HFF-Myc (cell line): ENCODE data around the gene KITLG.
A peak's percentile ranks its signal among the peaks of the same experiment; 100 is the strongest.
"Not testable (repeated sequence)": the region's sequence is repeated elsewhere in the genome, so short reads cannot be mapped to it uniquely, and the experiment has no call there.

Source experiments
- DNase-seq: peaks from one replicate; pipeline ENCODE4 v3.0.0-alpha.2; 2011; ENCODE audit warnings: low read depth; ENCODE audit errors: extremely low read depth
- H3K4me3 ChIP-seq: replicated peaks from 2 replicates; pipeline ENCODE4 v1.5.1; 2011; ENCODE audit warnings: low read depth, mild to moderate bottlenecking, control low read depth, low read length
- TF ChIP-seq, protein P1 (sequence below): IDR thresholded peaks from 2 replicates; pipeline ENCODE4 v1.5.1; 2012; ENCODE audit warnings: mild to moderate bottlenecking, low read depth, low read length, control low read depth; ENCODE audit errors: missing control alignments

Gene KITLG

DNA sequence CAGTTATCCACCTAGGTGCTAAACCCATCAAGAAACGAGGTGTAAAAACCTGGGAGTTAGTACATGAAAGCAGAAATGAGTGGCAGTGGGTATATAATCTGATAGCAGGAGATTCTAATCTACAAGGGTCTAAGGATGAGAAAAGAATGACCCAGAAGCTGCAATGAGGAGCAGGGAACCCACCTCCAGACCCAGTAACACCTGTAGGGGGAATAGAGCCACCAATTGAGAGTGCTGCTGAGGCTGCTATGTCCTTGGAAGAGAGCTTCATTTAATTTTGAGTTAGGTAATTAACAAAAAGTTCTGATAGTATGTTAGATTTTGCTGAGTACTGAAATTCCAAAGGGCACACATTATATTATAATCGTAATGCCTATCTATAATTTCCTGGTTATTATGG, 89.8 kb downstream of the KITLG start:
- TF ChIP-seq, protein P1, sequence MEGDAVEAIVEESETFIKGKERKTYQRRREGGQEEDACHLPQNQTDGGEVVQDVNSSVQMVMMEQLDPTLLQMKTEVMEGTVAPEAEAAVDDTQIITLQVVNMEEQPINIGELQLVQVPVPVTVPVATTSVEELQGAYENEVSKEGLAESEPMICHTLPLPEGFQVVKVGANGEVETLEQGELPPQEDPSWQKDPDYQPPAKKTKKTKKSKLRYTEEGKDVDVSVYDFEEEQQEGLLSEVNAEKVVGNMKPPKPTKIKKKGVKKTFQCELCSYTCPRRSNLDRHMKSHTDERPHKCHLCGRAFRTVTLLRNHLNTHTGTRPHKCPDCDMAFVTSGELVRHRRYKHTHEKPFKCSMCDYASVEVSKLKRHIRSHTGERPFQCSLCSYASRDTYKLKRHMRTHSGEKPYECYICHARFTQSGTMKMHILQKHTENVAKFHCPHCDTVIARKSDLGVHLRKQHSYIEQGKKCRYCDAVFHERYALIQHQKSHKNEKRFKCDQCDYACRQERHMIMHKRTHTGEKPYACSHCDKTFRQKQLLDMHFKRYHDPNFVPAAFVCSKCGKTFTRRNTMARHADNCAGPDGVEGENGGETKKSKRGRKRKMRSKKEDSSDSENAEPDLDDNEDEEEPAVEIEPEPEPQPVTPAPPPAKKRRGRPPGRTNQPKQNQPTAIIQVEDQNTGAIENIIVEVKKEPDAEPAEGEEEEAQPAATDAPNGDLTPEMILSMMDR, result no peak

DNA sequence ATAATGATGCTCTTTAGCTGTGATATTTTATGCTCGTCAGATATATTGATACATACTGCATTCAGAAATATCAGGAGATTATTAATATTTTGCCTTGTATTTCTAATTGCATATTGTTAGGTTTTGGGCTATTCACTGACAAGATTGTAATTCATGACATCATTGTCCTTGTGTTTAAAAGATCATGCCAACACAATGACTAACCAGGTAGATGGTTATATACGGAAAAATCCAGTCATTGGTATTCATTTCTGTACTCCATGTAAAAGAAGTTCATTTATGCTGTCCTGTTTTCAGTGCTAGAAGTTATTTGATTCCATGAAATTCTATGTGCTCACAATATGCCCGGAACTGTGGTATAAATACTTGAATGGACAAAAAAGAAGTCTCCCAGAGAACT, 107.5 kb downstream of the KITLG start:
- H3K4me3 ChIP-seq, result no peak overlapping the region
- TF ChIP-seq, protein P1, result no peak
- DNase-seq, result no peak

More for the DNA sequence above, 89.8 kb downstream of the KITLG start:
- H3K4me3 ChIP-seq, result no peak overlapping the region
- DNase-seq, result no peak

DNA sequence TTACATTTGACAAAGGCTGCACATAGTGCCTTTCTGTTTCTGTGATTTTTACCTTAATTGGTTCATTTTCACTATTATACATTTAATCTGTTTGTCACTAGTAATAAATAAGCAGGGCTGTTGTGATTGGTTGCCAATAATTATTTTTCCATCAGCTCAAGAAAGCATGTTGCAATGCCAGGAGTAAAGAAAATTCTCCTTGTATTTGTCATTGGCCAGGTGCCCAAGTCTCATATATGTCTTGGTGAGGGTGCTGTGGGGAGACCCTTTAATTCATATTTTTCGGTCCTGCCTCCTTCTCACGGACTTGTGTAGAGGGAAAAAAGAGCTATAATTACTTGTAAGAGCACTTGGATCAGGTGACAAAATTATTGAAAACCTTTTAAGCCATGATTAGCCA, 108.0 kb downstream of the KITLG start:
- TF ChIP-seq, protein P1, result no peak
- no peak for DNase-seq
- no peak overlapping the region for H3K4me3 ChIP-seq

DNA sequence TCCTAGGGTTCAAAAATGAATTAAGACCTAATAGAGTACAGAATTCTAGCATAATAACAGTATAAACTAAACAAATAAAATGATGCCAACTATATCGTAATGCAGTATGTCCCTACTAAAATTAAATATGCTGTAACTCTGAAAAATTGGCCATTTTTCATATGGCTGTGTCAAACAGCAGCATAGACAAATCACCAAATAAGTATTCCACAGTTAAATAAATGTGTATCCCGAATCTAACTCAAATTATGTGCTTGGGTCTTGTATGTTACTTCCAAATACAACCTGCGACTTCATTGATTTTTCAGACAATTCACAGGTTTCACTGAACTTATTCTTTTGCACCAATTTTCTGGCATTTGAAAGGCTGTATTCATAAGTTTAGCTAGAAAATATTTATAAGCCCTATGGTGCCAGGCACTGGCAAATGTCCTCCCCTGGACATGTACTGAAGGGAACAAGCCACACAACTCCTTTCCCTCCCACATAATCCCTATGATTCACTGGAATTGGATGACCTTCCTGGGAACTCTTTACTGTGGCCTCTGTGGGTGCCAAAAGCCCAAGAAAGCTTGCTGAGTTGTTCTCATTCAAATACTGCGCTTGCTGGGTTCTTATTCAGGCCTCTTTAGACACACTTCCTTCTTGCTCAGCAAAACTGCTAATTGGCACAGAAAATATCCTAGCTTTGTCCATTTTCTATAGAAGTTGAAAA, 108.8 kb downstream of the KITLG start:
- H3K4me3 ChIP-seq, result no peak overlapping the region
- TF ChIP-seq, protein P1, result no peak
- DNase-seq, result peak; percentile 32

DNA sequence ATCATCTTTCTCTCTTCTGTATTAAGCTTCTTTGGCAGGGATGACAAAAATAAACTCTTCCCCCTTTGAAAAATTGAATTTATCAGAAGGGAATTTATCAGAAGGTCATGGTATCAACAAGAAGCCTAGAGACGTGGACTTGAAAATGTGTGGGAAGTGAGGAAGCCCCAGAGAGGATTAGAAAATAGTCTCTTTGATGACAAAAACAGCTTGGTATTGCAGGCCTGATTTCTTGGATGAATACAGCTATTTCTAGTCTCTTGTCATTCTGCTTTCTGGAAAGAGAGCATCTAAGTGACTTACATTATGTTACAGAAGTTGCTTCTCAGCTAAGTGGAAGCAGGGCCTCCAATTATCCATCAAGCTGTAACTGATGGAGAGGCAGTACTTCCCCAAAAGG, 111.1 kb downstream of the KITLG start:
- no peak overlapping the region for H3K4me3 ChIP-seq
- TF ChIP-seq, protein P1, result no peak
- DNase-seq, result no peak

DNA sequence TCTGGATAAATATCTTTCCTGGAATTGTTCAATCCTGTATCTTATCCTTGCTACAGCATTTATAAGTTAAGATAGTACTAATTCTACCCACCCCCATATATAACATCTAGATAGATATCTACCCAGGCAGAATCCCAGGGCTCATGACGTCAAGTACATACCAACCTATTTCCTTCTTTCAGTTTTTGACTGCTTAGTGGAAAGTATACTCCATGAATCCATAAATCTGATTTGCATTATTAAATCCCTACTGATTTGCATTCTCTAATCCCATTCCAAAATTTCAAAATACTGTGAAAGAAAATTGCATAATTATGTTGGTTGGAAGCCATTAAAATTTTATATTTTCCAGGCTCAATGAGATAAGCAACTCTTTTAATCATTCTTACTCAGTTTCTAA, 111.7 kb downstream of the KITLG start:
- H3K4me3 ChIP-seq, result no peak overlapping the region
- TF ChIP-seq, protein P1, result no peak
- no peak for DNase-seq

DNA sequence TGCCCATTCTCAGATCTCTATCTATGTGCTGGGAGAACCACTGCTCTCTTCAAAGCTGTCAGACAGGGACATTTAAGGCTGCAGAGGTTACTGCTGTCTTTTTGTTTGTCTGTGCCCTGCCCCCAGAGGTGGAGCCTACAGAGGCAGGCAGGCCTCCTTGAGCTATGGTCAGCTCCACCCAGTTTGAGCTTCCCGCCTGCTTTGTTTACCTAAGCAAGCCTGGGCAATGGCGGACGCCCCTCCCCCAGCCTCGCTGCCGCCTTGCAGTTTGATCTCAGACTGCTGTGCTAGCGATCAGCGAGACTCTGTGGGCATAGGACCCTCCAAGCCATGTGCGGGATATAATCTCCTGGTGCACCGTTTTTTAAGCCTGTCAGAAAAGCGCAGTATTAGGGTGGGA, 113.6 kb downstream of the KITLG start:
- DNase-seq, H3K4me3 ChIP-seq: not testable (repeated sequence)
